SK-N-SH treated with all-trans-retinoic acid at 6 μM for 48 hours (cell line): Measurements from ENCODE around the gene RAB35.

Experiments used
- ATAC-seq: fragments of 200-7000 bp; cut with Tn5 transposase; 3 replicates; pipeline ENCODE4 v1.9.1; 2020; ENCODE audit warnings: mild to moderate bottlenecking, moderate library complexity
- ARNTL ChIP-seq: fragments of 450-650 bp; formaldehyde crosslinking; IDR thresholded peaks from 2 replicates; pipeline ENCODE4 v1.5.0; 2020; ENCODE audit warnings: low read depth, mild to moderate bottlenecking, moderate library complexity, borderline replicate concordance
- BACH2 ChIP-seq: fragments of 250-450 bp; sonication (Bioruptor Pico); IDR thresholded peaks from 2 replicates; pipeline ENCODE4 v1.9.0; 2021; ENCODE audit warnings: mild to moderate bottlenecking, borderline replicate concordance
- CREB5 ChIP-seq: fragments of 250-450 bp; sonication (Bioruptor Pico); IDR thresholded peaks from 2 replicates; pipeline ENCODE4 v1.5.1; 2020; ENCODE audit warnings: low read depth, mild to moderate bottlenecking, moderate library complexity
- CSDC2 ChIP-seq: fragments of 250-450 bp; sonication (Bioruptor Pico); IDR thresholded peaks from 2 replicates; pipeline ENCODE4 v1.5.0; 2020; ENCODE audit warnings: mild to moderate bottlenecking, moderate library complexity
- ESRRG ChIP-seq: fragments of 250-450 bp; sonication (Bioruptor Pico); IDR thresholded peaks from 2 replicates; pipeline ENCODE4 v1.6.1; 2021; ENCODE audit warnings: mild to moderate bottlenecking
- GLIS3 ChIP-seq: fragments of 250-450 bp; sonication (Bioruptor Pico); IDR thresholded peaks from 2 replicates; pipeline ENCODE4 v1.5.0; 2020; ENCODE audit warnings: mild to moderate bottlenecking, moderate library complexity
- ISL1 ChIP-seq: fragments of 250-450 bp; sonication (Bioruptor Pico); IDR thresholded peaks from 2 replicates; pipeline ENCODE4 v2.1.2; 2022; ENCODE audit warnings: mild to moderate bottlenecking, moderate library complexity
- OSR1 ChIP-seq: fragments of 250-450 bp; sonication (Bioruptor Pico); IDR thresholded peaks from 2 replicates; pipeline ENCODE4 v1.8.0; 2022; ENCODE audit warnings: moderate library complexity, mild to moderate bottlenecking, inconsistent platforms
- PATZ1 ChIP-seq: fragments of 250-450 bp; sonication (Bioruptor Pico); IDR thresholded peaks from 2 replicates; pipeline ENCODE4 v1.8.0; 2020; ENCODE audit warnings: mild to moderate bottlenecking, moderate library complexity, borderline replicate concordance
- POU6F1 ChIP-seq: fragments of 250-450 bp; sonication (Bioruptor Pico); IDR thresholded peaks from 2 replicates; pipeline ENCODE4 v1.8.0; 2021; ENCODE audit warnings: low read depth, mild to moderate bottlenecking, moderate library complexity, borderline replicate concordance
- PPARA ChIP-seq: fragments of 250-450 bp; sonication (Bioruptor Pico); IDR thresholded peaks from 2 replicates; pipeline ENCODE4 v1.5.0; 2020; ENCODE audit warnings: mild to moderate bottlenecking, borderline replicate concordance
- RARB ChIP-seq: fragments of 250-450 bp; sonication (Bioruptor Pico); IDR thresholded peaks from 2 replicates; pipeline ENCODE4 v1.8.0; 2021; ENCODE audit warnings: mild to moderate bottlenecking, moderate library complexity
- SNAI2 ChIP-seq: fragments of 250-450 bp; sonication (Bioruptor Pico); IDR thresholded peaks from 2 replicates; pipeline ENCODE4 v1.5.0; 2020; ENCODE audit warnings: mild to moderate bottlenecking, moderate library complexity
- TCF4 ChIP-seq: fragments of 250-450 bp; sonication (Bioruptor Pico); IDR thresholded peaks from 2 replicates; pipeline ENCODE4 v1.8.0; 2021; ENCODE audit warnings: mild to moderate bottlenecking, moderate library complexity, borderline replicate concordance
- TOX ChIP-seq: fragments of 250-450 bp; sonication (Bioruptor Pico); IDR thresholded peaks from 2 replicates; pipeline ENCODE4 v1.8.0; 2021; ENCODE audit warnings: mild to moderate bottlenecking, moderate library complexity, borderline replicate concordance
- ZFP3 ChIP-seq: fragments of 250-450 bp; sonication (Bioruptor Pico); IDR thresholded peaks from 2 replicates; pipeline ENCODE4 v1.5.0; 2020; ENCODE audit warnings: mild to moderate bottlenecking, moderate library complexity
- ZNF565 ChIP-seq: fragments of 450-650 bp; formaldehyde crosslinking; conservative IDR thresholded peaks from 2 replicates; pipeline ENCODE4 v1.5.0; 2020; ENCODE audit warnings: low read depth, mild to moderate bottlenecking, moderate library complexity
- ZNF70 ChIP-seq: fragments of 450-650 bp; formaldehyde crosslinking; IDR thresholded peaks from 2 replicates; pipeline ENCODE4 v1.5.0; 2020; ENCODE audit warnings: mild to moderate bottlenecking, moderate library complexity
- ZNF8 ChIP-seq: fragments of 450-650 bp; formaldehyde crosslinking; IDR thresholded peaks from 2 replicates; pipeline ENCODE4 v1.5.0; 2020; ENCODE audit warnings: mild to moderate bottlenecking, moderate library complexity

The RAB35 gene

GRCh38 chr12:120132054-120132836, 15.7 kb upstream of the RAB35 start:
- ATAC-seq: no peak
- no peak for TF ChIP-seq PPARA (CRISPR knock-in tag)
- TF ChIP-seq GLIS3 (CRISPR knock-in tag): no peak
- no peak for TF ChIP-seq TCF4
- no peak for TF ChIP-seq ZNF565 (CRISPR knock-in tag)
- no peak for TF ChIP-seq ESRRG (CRISPR knock-in tag)
- no peak for TF ChIP-seq ZNF70
- TF ChIP-seq ARNTL (CRISPR knock-in tag): no peak

GRCh38 chr12:120131116-120131515, 14.6 kb upstream of the RAB35 start:
- no peak for ATAC-seq
- TF ChIP-seq TOX (CRISPR knock-in tag): no peak
- no peak for TF ChIP-seq ARNTL (CRISPR knock-in tag)

- TF ChIP-seq TCF4: no peak
- TF ChIP-seq SNAI2 (CRISPR knock-in tag): no peak
- TF ChIP-seq OSR1: no peak
- TF ChIP-seq ISL1 (CRISPR knock-in tag): no peak
- no peak for TF ChIP-seq CREB5
- no peak for TF ChIP-seq POU6F1 (CRISPR knock-in tag)
- TF ChIP-seq ZNF70: no peak
- no peak for TF ChIP-seq PATZ1 (CRISPR knock-in tag)
- no peak for TF ChIP-seq ARNTL (CRISPR knock-in tag)
- no peak for TF ChIP-seq PPARA (CRISPR knock-in tag)
- no peak for TF ChIP-seq ZNF565 (CRISPR knock-in tag)
- no peak for TF ChIP-seq GLIS3 (CRISPR knock-in tag)
- TF ChIP-seq BACH2 (CRISPR knock-in tag): no peak
- no peak for TF ChIP-seq CSDC2 (CRISPR knock-in tag)
- no peak for TF ChIP-seq ZNF8
- no peak for ATAC-seq
Measured at GRCh38 chr12:120130011-120130410, 13.5 kb upstream of the RAB35 start.

- no peak for ATAC-seq
Measured at GRCh38 chr12:120126635-120127005, 10.1 kb upstream of the RAB35 start.

GRCh38 chr12:120125792-120126634, 9.5 kb upstream of the RAB35 start:
- no peak for ATAC-seq
- no peak for TF ChIP-seq GLIS3 (CRISPR knock-in tag)
- no peak for TF ChIP-seq ZFP3 (CRISPR knock-in tag)
- TF ChIP-seq TCF4: no peak
- no peak for TF ChIP-seq ISL1 (CRISPR knock-in tag)
- no peak for TF ChIP-seq ESRRG (CRISPR knock-in tag)
- no peak for TF ChIP-seq ZNF70

More at GRCh38 chr12:120126635-120127005, 10.1 kb upstream of the RAB35 start:
- TF ChIP-seq TCF4: no peak
- TF ChIP-seq, all 23 proteins: peak for 0

- no peak for TF ChIP-seq TOX (CRISPR knock-in tag)
- no peak for TF ChIP-seq PPARA (CRISPR knock-in tag)
- no peak for TF ChIP-seq OSR1
- no peak for TF ChIP-seq ZFP3 (CRISPR knock-in tag)
- no peak for TF ChIP-seq ESRRG (CRISPR knock-in tag)
- TF ChIP-seq RARB (CRISPR knock-in tag): no peak
- no peak for ATAC-seq
Measured at GRCh38 chr12:120125029-120125428, 8.5 kb upstream of the RAB35 start.
